HepG2 (cell line): ENCODE results near the gene MXRA7. TPM values are rescaled to one million over a fixed set of nuclear protein-coding genes. Genes with fewer than 3 reads are reported as not detected.

Source experiments
- HDAC2 ChIP-seq: sonication (generic); formaldehyde crosslinking; IDR thresholded peaks from 2 replicates; pipeline ENCODE4 v1.4.0; 2020; ENCODE audit warnings: missing genetic modification reagents
- IRF2 ChIP-seq: IDR thresholded peaks from 2 replicates; pipeline ENCODE4 v1.6.1; 2018; ENCODE audit warnings: missing genetic modification reagents, missing compliant biosample characterization
- NR3C1 ChIP-seq: sonication (generic); formaldehyde crosslinking; IDR thresholded peaks from 2 replicates; pipeline ENCODE4 v1.4.0; 2020; ENCODE audit warnings: missing genetic modification reagents
- SAP130 ChIP-seq: IDR thresholded peaks from 2 replicates; pipeline ENCODE4 v1.6.1; 2016; ENCODE audit warnings: low read depth
- SPEN ChIP-seq: sonication (generic); formaldehyde crosslinking; IDR thresholded peaks from 2 replicates; pipeline ENCODE4 v1.5.1; 2020; ENCODE audit warnings: low read depth, mild to moderate bottlenecking, missing genetic modification reagents
- TBP ChIP-seq: sonication (generic); formaldehyde crosslinking; IDR thresholded peaks from 2 replicates; pipeline ENCODE4 v1.5.0; 2020; ENCODE audit warnings: missing genetic modification reagents
- TEAD3 ChIP-seq: optimal IDR thresholded peaks from 2 replicates; pipeline ENCODE3; 2016; ENCODE audit warnings: borderline replicate concordance
- ZFP90 ChIP-seq: sonication (generic); formaldehyde crosslinking; IDR thresholded peaks from 2 replicates; pipeline ENCODE4 v1.8.0; 2022; ENCODE audit warnings: missing genetic modification reagents, mild to moderate bottlenecking, inconsistent platforms, borderline replicate concordance
- ZGPAT ChIP-seq: IDR thresholded peaks from 2 replicates; pipeline ENCODE4 v1.6.1; 2016; ENCODE audit warnings: mild to moderate bottlenecking
- ZMYM3 ChIP-seq: sonication (generic); formaldehyde crosslinking; IDR thresholded peaks from 2 replicates; pipeline ENCODE4 v1.5.1; 2020; ENCODE audit warnings: mild to moderate bottlenecking, missing genetic modification reagents
- ZNF18 ChIP-seq: sonication (generic); formaldehyde crosslinking; IDR thresholded peaks from 2 replicates; pipeline ENCODE4 v1.8.0; 2022; ENCODE audit warnings: mild to moderate bottlenecking, missing genetic modification reagents; ENCODE audit not compliant: insufficient replicate concordance
- ZNF292 ChIP-seq: sonication (generic); formaldehyde crosslinking; IDR thresholded peaks from 2 replicates; pipeline ENCODE4 v1.8.1; 2022; ENCODE audit warnings: mild to moderate bottlenecking, low read depth, missing genetic modification reagents, borderline replicate concordance
- ZNF546 ChIP-seq: sonication (generic); formaldehyde crosslinking; conservative IDR thresholded peaks from 2 replicates; pipeline ENCODE4 v1.8.1; 2023; ENCODE audit warnings: mild to moderate bottlenecking, missing genetic modification reagents
- ZNF644 ChIP-seq: IDR thresholded peaks from 2 replicates; pipeline ENCODE4 v1.6.1; 2016; ENCODE audit warnings: low read depth
- ZNF652 ChIP-seq: IDR thresholded peaks from 2 replicates; pipeline ENCODE4 v1.6.1; 2016; ENCODE audit warnings: low read depth, borderline replicate concordance
- ZNF747 ChIP-seq: sonication (generic); formaldehyde crosslinking; IDR thresholded peaks from 2 replicates; pipeline ENCODE4 v1.8.1; 2023; ENCODE audit warnings: missing genetic modification reagents, mild to moderate bottlenecking, borderline replicate concordance
- polyA plus RNA-seq, 8 experiments: library from polyadenylated mRNA; depleted of rRNA in 3 of 8; stranded (reverse) in 7 of 8; unstranded in 1 of 8; fragments of >200 nt; fragmentation: Illumina TruSeq in 4 of 8; extraction: Trizol in 4 of 8; gene quantifications; 2 replicates each; pipeline versions ENCODE4 v1.2.1 to v1.2.3, GENCODE V29; 2011 to 2016; ENCODE audit warnings: low read depth in 4 of 8, missing spikeins in 1 of 8, mixed read lengths in 1 of 8; ENCODE audit not compliant: insufficient read depth in 1 of 8
- total RNA-seq, 5 experiments: library from RNA; depleted of rRNA; stranded (reverse); fragments of >200 nt; fragmentation: Illumina TruSeq; extraction: Trizol; gene quantifications; 2 replicates each; pipeline ENCODE4 v1.2.3, GENCODE V29; 2016; ENCODE audit warnings: low read depth in 1 of 5
- TF ChIP-seq, protein P1 (sequence below): sonication (generic); formaldehyde crosslinking; IDR thresholded peaks from 2 replicates; pipeline ENCODE4 v1.5.0; 2020; ENCODE audit warnings: mild to moderate bottlenecking, missing genetic modification reagents, borderline replicate concordance
- TF ChIP-seq, protein P2 (sequence below): sonication (generic); formaldehyde crosslinking; IDR thresholded peaks from 2 replicates; pipeline ENCODE4 v1.5.1; 2020; ENCODE audit warnings: missing genetic modification reagents, mild to moderate bottlenecking, borderline replicate concordance

Gene MXRA7
- total and polyA plus RNA-seq, 2 of the 13 experiments (the other 11 are each of a cell fraction or from before 2014, with no cell fraction given) = 44.8 to 112 TPM

DNA sequence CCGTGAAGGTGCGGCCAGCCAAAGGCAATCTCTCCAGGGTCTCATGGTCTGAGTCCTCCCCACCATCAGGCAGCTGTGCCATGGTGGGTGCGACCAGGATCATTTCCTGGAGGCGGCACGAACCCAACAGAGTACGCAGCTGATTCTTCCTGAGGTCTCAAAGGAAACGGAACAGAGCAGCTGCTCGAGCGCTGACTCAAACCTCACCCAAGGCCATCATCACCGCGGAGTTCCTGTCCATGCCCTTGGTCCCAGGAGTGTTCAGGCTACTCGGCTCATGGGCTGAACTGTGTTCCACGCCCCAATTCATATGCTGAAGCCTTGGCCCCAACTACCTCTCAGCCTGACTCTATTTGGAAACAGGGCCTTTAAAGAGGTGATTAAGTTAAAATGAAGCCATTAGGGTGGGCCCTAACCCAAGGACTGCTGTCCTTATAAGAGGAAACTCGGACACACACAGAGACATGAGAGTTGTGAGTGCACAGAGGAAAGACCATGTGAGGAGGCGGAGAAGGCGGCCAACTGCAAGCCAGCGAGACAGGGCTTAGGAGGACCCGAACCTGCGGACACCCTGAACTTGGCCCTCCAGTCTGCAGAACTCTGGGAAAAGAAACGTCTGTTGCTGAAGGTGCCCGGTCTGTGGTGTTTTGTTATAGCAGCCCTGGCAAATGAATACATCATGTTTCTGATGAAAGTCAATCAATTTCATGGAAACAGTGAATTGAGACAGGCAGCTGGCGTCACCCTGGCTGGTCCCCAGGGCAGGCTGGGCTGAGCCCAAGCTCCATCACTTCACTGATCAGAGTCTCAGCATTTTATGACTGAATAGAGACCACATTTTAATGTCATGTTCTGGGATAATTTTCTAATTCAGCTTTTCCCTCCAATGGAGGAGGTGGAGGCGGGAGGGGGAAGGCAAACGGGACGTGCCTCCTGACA lies 13.7 kb downstream of the MXRA7 start (continued):
- TF ChIP-seq ZNF747 (CRISPR knock-in tag) (0 out of 2 replicates have a peak, but pooled peaks have one; percentile 38), ZNF292 (CRISPR knock-in tag) (peak; percentile 57; the same call in 1 of the 2 replicates), HDAC2 (CRISPR knock-in tag) (peak; percentile 60; the same call in 1 of the 2 replicates), ZMYM3 (CRISPR knock-in tag) (peak; percentile 55; the same call in 1 of the 2 replicates), NR3C1 (CRISPR knock-in tag) (no peak), ZGPAT (CRISPR knock-in tag) (0 out of 2 replicates have a peak, but pooled peaks have one; percentile 54), TBP (CRISPR knock-in tag) (no peak), SAP130 (CRISPR knock-in tag) (peak; percentile 88), ZNF644 (peak; percentile 70; the same call in 1 of the 2 replicates), SPEN (CRISPR knock-in tag) (peak; percentile 46; the same call in 1 of the 2 replicates), TEAD3 (CRISPR knock-in tag) (peak; percentile 67), IRF2 (CRISPR knock-in tag) (peak; percentile 90), ZNF18 (CRISPR knock-in tag) (peak; percentile 47), ZNF652 (CRISPR knock-in tag) (peak; percentile 8; the same call in 1 of the 2 replicates), ZFP90 (no peak), ZNF546 (CRISPR knock-in tag) (no peak)
- TF ChIP-seq, protein P1, sequence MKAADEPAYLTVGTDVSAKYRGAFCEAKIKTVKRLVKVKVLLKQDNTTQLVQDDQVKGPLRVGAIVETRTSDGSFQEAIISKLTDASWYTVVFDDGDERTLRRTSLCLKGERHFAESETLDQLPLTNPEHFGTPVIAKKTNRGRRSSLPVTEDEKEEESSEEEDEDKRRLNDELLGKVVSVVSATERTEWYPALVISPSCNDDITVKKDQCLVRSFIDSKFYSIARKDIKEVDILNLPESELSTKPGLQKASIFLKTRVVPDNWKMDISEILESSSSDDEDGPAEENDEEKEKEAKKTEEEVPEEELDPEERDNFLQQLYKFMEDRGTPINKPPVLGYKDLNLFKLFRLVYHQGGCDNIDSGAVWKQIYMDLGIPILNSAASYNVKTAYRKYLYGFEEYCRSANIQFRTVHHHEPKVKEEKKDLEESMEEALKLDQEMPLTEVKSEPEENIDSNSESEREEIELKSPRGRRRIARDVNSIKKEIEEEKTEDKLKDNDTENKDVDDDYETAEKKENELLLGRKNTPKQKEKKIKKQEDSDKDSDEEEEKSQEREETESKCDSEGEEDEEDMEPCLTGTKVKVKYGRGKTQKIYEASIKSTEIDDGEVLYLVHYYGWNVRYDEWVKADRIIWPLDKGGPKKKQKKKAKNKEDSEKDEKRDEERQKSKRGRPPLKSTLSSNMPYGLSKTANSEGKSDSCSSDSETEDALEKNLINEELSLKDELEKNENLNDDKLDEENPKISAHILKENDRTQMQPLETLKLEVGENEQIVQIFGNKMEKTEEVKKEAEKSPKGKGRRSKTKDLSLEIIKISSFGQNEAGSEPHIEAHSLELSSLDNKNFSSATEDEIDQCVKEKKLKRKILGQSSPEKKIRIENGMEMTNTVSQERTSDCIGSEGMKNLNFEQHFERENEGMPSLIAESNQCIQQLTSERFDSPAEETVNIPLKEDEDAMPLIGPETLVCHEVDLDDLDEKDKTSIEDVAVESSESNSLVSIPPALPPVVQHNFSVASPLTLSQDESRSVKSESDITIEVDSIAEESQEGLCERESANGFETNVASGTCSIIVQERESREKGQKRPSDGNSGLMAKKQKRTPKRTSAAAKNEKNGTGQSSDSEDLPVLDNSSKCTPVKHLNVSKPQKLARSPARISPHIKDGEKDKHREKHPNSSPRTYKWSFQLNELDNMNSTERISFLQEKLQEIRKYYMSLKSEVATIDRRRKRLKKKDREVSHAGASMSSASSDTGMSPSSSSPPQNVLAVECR (CRISPR knock-in tag) = peak; percentile 41; the same call in 1 of the 2 replicates
- TF ChIP-seq, protein P2, sequence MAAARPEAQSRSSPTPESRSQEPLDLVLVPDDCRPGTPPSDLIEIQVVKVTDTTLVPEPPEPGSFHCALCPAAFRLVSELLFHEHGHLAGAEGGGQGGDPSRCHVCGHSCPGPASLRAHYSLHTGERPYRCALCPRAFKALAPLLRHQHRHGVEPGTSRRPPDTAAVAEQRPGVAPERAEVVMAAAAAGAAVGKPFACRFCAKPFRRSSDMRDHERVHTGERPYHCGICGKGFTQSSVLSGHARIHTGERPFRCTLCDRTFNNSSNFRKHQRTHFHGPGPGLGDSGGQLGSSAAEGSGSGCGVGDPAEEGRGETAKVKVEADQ = no peak
